ENCODE data around the gene HSFX4.
"Not testable (repeated sequence)": the region's sequence is repeated elsewhere in the genome, so short reads cannot be mapped to it uniquely, and the experiment has no call there.

Gene HSFX4

GRCh38 chrX:149929400-149929799 lies at the start of gene HSFX4:
TSS of gene HSFX4 (plus strand) at chrX:149929573. CDS start at chrX:149929645, 72 bp downstream.
- not testable (repeated sequence) for H3K4me3 ChIP-seq (ENCODE audit: low read depth, low read length)

GRCh38 chrX:149881081-149881711 lies 48.2 kb upstream of the HSFX4 start, which contains the start of gene MAGEA8:
TSS of gene MAGEA8 (plus strand) at chrX:149881183. CDS start at chrX:149884273, 3,090 bp downstream.
- no peak within 1 kb of the TSS for H3K4me3 ChIP-seq (ENCODE audit: low read depth, low read length)

- H3K4me3 ChIP-seq (ENCODE audit: low read depth, low read length): not testable (repeated sequence)
Measured at GRCh38 chrX:149890828-149891227, 38.5 kb upstream of the HSFX4 start.

GRCh38 chrX:149898554-149898953 lies 30.8 kb upstream of the HSFX4 start:
- no peak overlapping the region for H3K4me3 ChIP-seq (ENCODE audit: low read depth, low read length)

GRCh38 chrX:149903889-149904748 lies 25.3 kb upstream of the HSFX4 start:
- no peak overlapping the region for H3K4me3 ChIP-seq (ENCODE audit: low read depth, low read length)

- no peak overlapping the region for H3K4me3 ChIP-seq (ENCODE audit: low read depth, low read length)
Measured at GRCh38 chrX:149908308-149908707, 21.1 kb upstream of the HSFX4 start.

GRCh38 chrX:149908727-149909126 lies 20.6 kb upstream of the HSFX4 start:
- H3K4me3 ChIP-seq (ENCODE audit: low read depth, low read length): no peak overlapping the region

GRCh38 chrX:149909324-149910177 lies 19.8 kb upstream of the HSFX4 start:
- no peak overlapping the region for H3K4me3 ChIP-seq (ENCODE audit: low read depth, low read length)

- no peak overlapping the region for H3K4me3 ChIP-seq (ENCODE audit: low read depth, low read length)
Measured at GRCh38 chrX:149910178-149910695, 19.1 kb upstream of the HSFX4 start.

- H3K4me3 ChIP-seq (ENCODE audit: low read depth, low read length): no peak overlapping the region
Measured at GRCh38 chrX:149916745-149917392, 12.5 kb upstream of the HSFX4 start.

- H3K4me3 ChIP-seq (ENCODE audit: low read depth, low read length): not testable (repeated sequence)
Measured at GRCh38 chrX:149923836-149924235, 5.5 kb upstream of the HSFX4 start.

GRCh38 chrX:149924434-149924833 lies 4.9 kb upstream of the HSFX4 start:
- H3K4me3 ChIP-seq (ENCODE audit: low read depth, low read length): not testable (repeated sequence)

- not testable (repeated sequence) for H3K4me3 ChIP-seq (ENCODE audit: low read depth, low read length)
Measured at GRCh38 chrX:149927245-149927963, 2.0 kb upstream of the HSFX4 start.

- not testable (repeated sequence) for H3K4me3 ChIP-seq (ENCODE audit: low read depth, low read length)
Measured at GRCh38 chrX:149927964-149928258, 1.5 kb upstream of the HSFX4 start.

- not testable (repeated sequence) for H3K4me3 ChIP-seq (ENCODE audit: low read depth, low read length)
Measured at GRCh38 chrX:149928635-149929034, 738 bp upstream of the HSFX4 start.

GRCh38 chrX:149931355-149931754 lies 2.0 kb downstream of the HSFX4 start:
- not testable (repeated sequence) for H3K4me3 ChIP-seq (ENCODE audit: low read depth, low read length)

- H3K4me3 ChIP-seq (ENCODE audit: low read depth, low read length): not testable (repeated sequence)
Measured at GRCh38 chrX:149932150-149932549, 2.8 kb downstream of the HSFX4 start.

- not testable (repeated sequence) for H3K4me3 ChIP-seq (ENCODE audit: low read depth, low read length)
Measured at GRCh38 chrX:149932970-149933369, 3.6 kb downstream of the HSFX4 start.

GRCh38 chrX:149933547-149933946 lies 4.2 kb downstream of the HSFX4 start:
- H3K4me3 ChIP-seq (ENCODE audit: low read depth, low read length): not testable (repeated sequence)

- peak overlapping the region; percentile 72 for H3K4me3 ChIP-seq (ENCODE audit: low read depth, low read length)
Measured at GRCh38 chrX:149937328-149937727, 8.0 kb downstream of the HSFX4 start.

All from iPS-11a (cell line).